ENCODE data around the gene ATR. TPM values are rescaled to one million over a fixed set of nuclear protein-coding genes. Genes with fewer than 3 reads are reported as not detected.

The ATR gene
- total RNA-seq, 6 donors from 2014 or later, result 16.5 to 62.5 (median 24.0) TPM

- no peak for DNase-seq
- WGBS, 2 donors, result 94 to 97% methylated on average over 7 of the region's 7 CpGs
- no peaks in the 10 kb centered on the region for H3K9me3 ChIP-seq
- no peak overlapping the region for H3K4me3 ChIP-seq
- ATAC-seq (ENCODE audit: low FRiP score in 2 of 2), result no peak
- no peak for TF ChIP-seq POLR2A (IDR thresholded peaks at IDR 0.05)
- no peak for TF ChIP-seq CTCF (IDR thresholded peaks at IDR 0.05)
- TF ChIP-seq POLR2AphosphoS5 (IDR thresholded peaks at IDR 0.05), result no peak
- no peak for TF ChIP-seq EP300 (IDR thresholded peaks at IDR 0.05)
- no peaks in the 10 kb centered on the region for H3K27me3 ChIP-seq
- no peak overlapping the region for H3K27ac ChIP-seq
- no peaks in the 10 kb centered on the region for H3K4me1 ChIP-seq
- peaks cover 3 to 90% (median 38%) of the 10 kb centered on the region in 4 donors for H3K36me3 ChIP-seq
Observed at GRCh38 chr3:142549986-142550385, 28.5 kb downstream of the ATR start.

GRCh38 chr3:142543307-142543706 lies 35.2 kb downstream of the ATR start:
- Histone ChIP-seq H3K9me3 (no peaks in the 10 kb centered on the region), H3K27me3 (no peaks in the 10 kb centered on the region), H3K4me3 (no peak overlapping the region), H3K27ac (no peak overlapping the region), H3K36me3 (peaks cover 0 to 35% (median 11%) of the 10 kb centered on the region in 4 donors), H3K4me1 (no peaks in the 10 kb centered on the region)
- ATAC-seq (ENCODE audit: low FRiP score in 2 of 2) (no peak), DNase-seq (no peak)
- 78 to 79% methylated on average over 4 to 5 of the region's 5 CpGs for WGBS, 2 donors
- TF ChIP-seq CTCF (IDR thresholded peaks at IDR 0.05) (no peak), POLR2AphosphoS5 (IDR thresholded peaks at IDR 0.05) (no peak), EP300 (IDR thresholded peaks at IDR 0.05) (no peak), POLR2A (IDR thresholded peaks at IDR 0.05) (no peak)

GRCh38 chr3:142542054-142542453 lies 36.5 kb downstream of the ATR start:
- WGBS, 2 donors, result 95% methylated on average over 2 of the region's 2 CpGs
- TF ChIP-seq POLR2AphosphoS5 (IDR thresholded peaks at IDR 0.05), result no peak
- no peak for TF ChIP-seq EP300 (IDR thresholded peaks at IDR 0.05)
- TF ChIP-seq CTCF (IDR thresholded peaks at IDR 0.05), result no peak
- TF ChIP-seq POLR2A (IDR thresholded peaks at IDR 0.05), result no peak
- Histone ChIP-seq H3K36me3 (peaks cover 0 to 30% (median 8%) of the 10 kb centered on the region in 4 donors), H3K4me3 (no peak overlapping the region), H3K27me3 (no peaks in the 10 kb centered on the region), H3K4me1 (no peaks in the 10 kb centered on the region), H3K27ac (no peak overlapping the region), H3K9me3 (no peaks in the 10 kb centered on the region)
- DNase-seq, result no peak
- no peak for ATAC-seq (ENCODE audit: low FRiP score in 2 of 2)

- H3K36me3 ChIP-seq, result peaks cover 20 to 62% (median 24%) of the 10 kb centered on the region in 4 donors
- TF ChIP-seq EP300 (IDR thresholded peaks at IDR 0.05), result no peak
- no peak for TF ChIP-seq POLR2AphosphoS5 (IDR thresholded peaks at IDR 0.05)
- TF ChIP-seq POLR2A (IDR thresholded peaks at IDR 0.05), result no peak
- no peak for TF ChIP-seq CTCF (IDR thresholded peaks at IDR 0.05)
- H3K4me1 ChIP-seq, result no peaks in the 10 kb centered on the region
- WGBS, 2 donors, result 92 to 93% methylated on average over 3 of the region's 3 CpGs
- H3K4me3 ChIP-seq, result no peak overlapping the region
- ATAC-seq (ENCODE audit: low FRiP score in 2 of 2), result no peak
- DNase-seq, result no peak
- no peaks in the 10 kb centered on the region for H3K27me3 ChIP-seq
- no peak overlapping the region for H3K27ac ChIP-seq
- no peaks in the 10 kb centered on the region for H3K9me3 ChIP-seq
Observed at GRCh38 chr3:142536519-142536918, 42.0 kb downstream of the ATR start.

- no peaks in the 10 kb centered on the region for H3K27me3 ChIP-seq
- WGBS, 2 donors, result 93% methylated on average over 2 of the region's 2 CpGs
- H3K4me1 ChIP-seq, result no peaks in the 10 kb centered on the region
- ATAC-seq (ENCODE audit: low FRiP score in 2 of 2) (no peak), DNase-seq (no peak)
- TF ChIP-seq EP300 (IDR thresholded peaks at IDR 0.05) (no peak), CTCF (IDR thresholded peaks at IDR 0.05) (no peak), POLR2AphosphoS5 (IDR thresholded peaks at IDR 0.05) (no peak), POLR2A (IDR thresholded peaks at IDR 0.05) (no peak)
- no peak overlapping the region for H3K27ac ChIP-seq
- peaks cover 20 to 65% (median 24%) of the 10 kb centered on the region in 4 donors for H3K36me3 ChIP-seq
- H3K9me3 ChIP-seq, result no peaks in the 10 kb centered on the region
- H3K4me3 ChIP-seq, result no peak overlapping the region
Observed at GRCh38 chr3:142534543-142534942, 44.0 kb downstream of the ATR start.

Data from upper lobe of left lung (tissue), 6 donors.